HCT116 (cell line): Measurements from ENCODE around the gene ZP1. TPM values are rescaled to one million over a fixed set of nuclear protein-coding genes. Genes with fewer than 3 reads are reported as not detected.

ENCODE experiments used
- ATAC-seq: fragments of 200-7000 bp; cut with Tn5 transposase; 2 replicates; pipeline ENCODE4 v1.9.1; 2020; ENCODE audit warnings: mild to moderate bottlenecking, moderate library complexity
- BruUV-seq: library from RNA; stranded (reverse); fragments of 400-500 nt; replicated peaks from 2 replicates; lab custom pipeline; 2021; lab: Mats Ljungman, UMichigan
- CTCF ChIA-PET: fragments of 300-600 bp; sonication (Branson Sonifier 250); formaldehyde crosslinking; loops from one replicate; lab custom pipeline; 2021; ENCODE audit warnings: antibody characterized with exemption; lab: Charles Lee
- POLR2A ChIA-PET: fragments of 300-600, 350-600 bp; sonication (Branson Sonifier 250); formaldehyde crosslinking; loops from one replicate; lab custom pipeline; 2021; ENCODE audit warnings: antibody characterized with exemption; lab: Charles Lee
- RAD21 ChIA-PET, 2 experiments: fragments of 300-600 bp; sonication (Branson Sonifier 250); formaldehyde crosslinking; loops; one replicate each; lab custom pipeline; 2023; ENCODE audit warnings: low total read pairs in 2 of 2; ENCODE audit not compliant: uncharacterized antibody in 2 of 2, unreplicated experiment in 2 of 2, low non-redundant PET in 1 of 2; lab: Charles Lee
- DNase-seq: peaks from one replicate; pipeline ENCODE4 v3.0.0-alpha.2; 2010; ENCODE audit warnings: low read depth, low spot score
- H2AFZ ChIP-seq: fragments of 200-600 bp; shearing (Covaris generic), sonication (generic); 2 replicates; pipeline ENCODE4 v1.6.1; 2017; ENCODE audit warnings: low read depth, mixed run types, mixed read lengths, antibody characterized with exemption, low read length; ENCODE audit not compliant: poor library complexity, severe bottlenecking
- H3K27ac ChIP-seq: 2 replicates; pipeline ENCODE4 v1.5.1; 2012; ENCODE audit warnings: low read depth, low read length
- H3K27me3 ChIP-seq: fragments of 200-600 bp; sonication (generic); 2 replicates; pipeline ENCODE4 v1.6.1; 2016; ENCODE audit warnings: mixed run types, low read length, mixed read lengths; ENCODE audit not compliant: insufficient read depth
- H3K36me3 ChIP-seq, 2 experiments: fragments of 200-500 bp in 1 of 2; fragments of 200-600 bp in 1 of 2; sonication (Bioruptor generic) in 1 of 2; sonication (generic) in 1 of 2; 2 replicates each; pipeline versions ENCODE4 v1.5.1 to v1.6.1; 2014 to 2016; ENCODE audit warnings: low read length in 2 of 2, inconsistent platforms in 1 of 2, mixed read lengths in 1 of 2, mixed run types in 1 of 2; ENCODE audit not compliant: insufficient read depth in 2 of 2, control insufficient read depth in 1 of 2
- H3K4me1 ChIP-seq, 2 experiments: fragments of 200-600 bp in 1 of 2; sonication (generic) in 1 of 2; 2 replicates each; pipeline versions ENCODE4 v1.5.1 to v1.6.1; 2012 to 2017; ENCODE audit warnings: low read length in 2 of 2, inconsistent platforms in 1 of 2, mild to moderate bottlenecking in 1 of 2, mixed read lengths in 1 of 2, mixed run types in 1 of 2, moderate library complexity in 1 of 2; ENCODE audit not compliant: insufficient read depth in 2 of 2, control insufficient read depth in 1 of 2
- H3K4me2 ChIP-seq: fragments of 200-600 bp; sonication (generic); 2 replicates; pipeline ENCODE4 v1.6.1; 2017; ENCODE audit warnings: mixed run types, low read length, mixed read lengths
- H3K4me3 ChIP-seq, 2 experiments: fragments of 200-600 bp in 1 of 2; sonication (generic) in 1 of 2; replicated peaks in 1 of 2; 2 replicates each; pipeline ENCODE4 v1.5.1; 2011 to 2016; ENCODE audit warnings: low read length in 2 of 2, control low read depth in 1 of 2, low read depth in 1 of 2, mild to moderate bottlenecking in 1 of 2, mixed read lengths in 1 of 2, mixed run types in 1 of 2
- H3K79me2 ChIP-seq: fragments of 200-600 bp; sonication (generic); 2 replicates; pipeline ENCODE4 v1.6.1; 2017; ENCODE audit warnings: mild to moderate bottlenecking, mixed run types, low read length, moderate library complexity, mixed read lengths; ENCODE audit not compliant: insufficient read depth
- H3K9ac ChIP-seq: fragments of 200-600 bp; sonication (generic); 2 replicates; pipeline ENCODE4 v1.6.1; 2016; ENCODE audit warnings: low read length, mixed read lengths
- H3K9me2 ChIP-seq: fragments of 200-600 bp; sonication (generic), shearing (Covaris generic); 2 replicates; pipeline ENCODE4 v1.6.1; 2017; ENCODE audit warnings: mixed run types, mild to moderate bottlenecking, moderate library complexity; ENCODE audit not compliant: insufficient read depth
- H3K9me3 ChIP-seq, 2 experiments: fragments of 200-500 bp in 1 of 2; fragments of 200-600 bp in 1 of 2; sonication (Bioruptor generic) in 1 of 2; sonication (generic) in 1 of 2; 2 replicates each; pipeline ENCODE4 v1.6.1; 2014 to 2017; ENCODE audit warnings: low read length in 2 of 2, mixed read lengths in 2 of 2, inconsistent platforms in 1 of 2, low read depth in 1 of 2, mild to moderate bottlenecking in 1 of 2, mixed run types in 1 of 2, moderate library complexity in 1 of 2; ENCODE audit not compliant: control insufficient read depth in 1 of 2, insufficient read depth in 1 of 2
- H4K20me1 ChIP-seq: fragments of 200-600 bp; sonication (generic), shearing (Covaris generic); 2 replicates; pipeline ENCODE4 v1.6.1; 2017; ENCODE audit warnings: mixed run types, mild to moderate bottlenecking, moderate library complexity; ENCODE audit not compliant: insufficient read depth
- CBX3 ChIP-seq: IDR thresholded peaks from 2 replicates; pipeline ENCODE4 v1.6.1; 2012; ENCODE audit warnings: low read depth
- POLR2A ChIP-seq: IDR thresholded peaks from 2 replicates; pipeline ENCODE4 v1.7.0; 2011; ENCODE audit warnings: borderline replicate concordance; ENCODE audit not compliant: insufficient read depth, insufficient read length; ENCODE audit errors: extremely low read depth
- SIN3A ChIP-seq: IDR thresholded peaks from 2 replicates; pipeline ENCODE4 v1.6.1; 2012; ENCODE audit warnings: low read depth
- SP1 ChIP-seq: IDR thresholded peaks from 2 replicates; pipeline ENCODE4 v1.6.1; 2012; ENCODE audit warnings: low read depth
- YY1 ChIP-seq: IDR thresholded peaks from 2 replicates; pipeline ENCODE4 v1.6.1; 2011; ENCODE audit warnings: low read length, low read depth, moderate library complexity, mild to moderate bottlenecking; ENCODE audit not compliant: insufficient replicate concordance; ENCODE audit errors: extremely low read depth
- ZFX ChIP-seq: fragments of 450-650 bp; IDR thresholded peaks from 2 replicates; pipeline ENCODE4 v1.6.1; 2017
- intact Hi-C: fragments of 100-400 bp; cut with micrococcal nuclease; formaldehyde crosslinking; loops from 2 replicates; pipeline ENCODE4 v1.10.0; 2022
- total RNA-seq: library from RNA; stranded (reverse); gene quantifications from one replicate; pipeline ENCODE4 v1.2.1, GENCODE V29; 2021; ENCODE audit not compliant: unreplicated experiment
- TF ChIP-seq, protein P1 (sequence below): IDR thresholded peaks from 2 replicates; pipeline ENCODE4 v1.6.1; 2012

ZP1 gene
- total RNA-seq, 1 experiment from 2014 or later, result not detected

GRCh38 chr11:60912851-60913528 is 45.6 kb downstream of the ZP1 start:
- peak overlapping the region; percentile 73 for H3K9ac ChIP-seq
- ATAC-seq, result no peak

GRCh38 chr11:60913793-60914632 is 46.7 kb downstream of the ZP1 start, which contains the start of gene TMEM109:
TMEM109 (plus strand) TSS chr11:60914158; CDS start chr11:60919694, 5,536 bp downstream.
- peaks cover 48% of the 10 kb centered on the region for H3K79me2 ChIP-seq
- TF ChIP-seq ZFX, result peak; percentile 83
- peak; percentile 88 for TF ChIP-seq CBX3
- peak; percentile 44 for TF ChIP-seq POLR2A
- TF ChIP-seq, protein P1, sequence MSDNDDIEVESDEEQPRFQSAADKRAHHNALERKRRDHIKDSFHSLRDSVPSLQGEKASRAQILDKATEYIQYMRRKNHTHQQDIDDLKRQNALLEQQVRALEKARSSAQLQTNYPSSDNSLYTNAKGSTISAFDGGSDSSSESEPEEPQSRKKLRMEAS, result peak; percentile 98
- TF ChIP-seq SP1, result no peak
- TF ChIP-seq SIN3A, result no peak
- H3K4me2 ChIP-seq, result peak within 1 kb of the TSS; percentile 89
- H3K9me2 ChIP-seq, result no peaks in the 10 kb centered on the region
- DNase-seq (peak; percentile 73), ATAC-seq (peak; percentile 77)
- POLR2A ChIA-PET, result interaction anchor here (0.7 to 1.2 kb wide), 3 partner anchors 9 to 448 kb away, joined by 3 to 6 read pairs (median 3); partner anchors contain the start of gene CYB561A3
- H3K27me3 ChIP-seq, result no peaks in the 10 kb centered on the region
- H3K4me3 ChIP-seq, result peak within 1 kb of the TSS; percentile 61 to 67
- BruUV-seq, result no TSS peak
- CTCF ChIA-PET, result interaction anchor here (0.6 to 1.7 kb wide), 6 partner anchors 10 to 216 kb away, joined by 3 to 16 read pairs (median 4); no protein-coding TSS in a partner anchor
- H3K4me1 ChIP-seq, result peaks cover 23 to 60% of the 10 kb centered on the region in 2 experiments
- peaks cover 0 to 3% of the 10 kb centered on the region in 2 experiments; a peak in 1 of 4 replicates for H3K36me3 ChIP-seq
- RAD21 ChIA-PET, result no interaction called here
- peak within 1 kb of the TSS; percentile 61 for H3K27ac ChIP-seq
- H4K20me1 ChIP-seq, result no peaks in the 10 kb centered on the region; the same call in 1 of the 2 replicates
- peak within 1 kb of the TSS; percentile 79 for H2AFZ ChIP-seq
- intact Hi-C loops, result loop anchor here (10.0 kb wide), 1 partner anchor 271 kb away; no protein-coding TSS in a partner anchor
- no peaks in the 10 kb centered on the region for H3K9me3 ChIP-seq
- peak within 1 kb of the TSS; percentile 73 for H3K9ac ChIP-seq

More at GRCh38 chr11:60912851-60913528, 45.6 kb downstream of the ZP1 start:
- RAD21 ChIA-PET, result no interaction called here
- Histone ChIP-seq H3K9me3 (no peaks in the 10 kb centered on the region), H3K4me2 (peak overlapping the region; percentile 89), H3K27me3 (no peaks in the 10 kb centered on the region)
- TF ChIP-seq SIN3A (no peak), YY1 (no peak), CBX3 (no peak)
- TF ChIP-seq, protein P1, result no peak
- TF ChIP-seq, all 23 proteins: peak for 0
- H4K20me1 ChIP-seq, result no peaks in the 10 kb centered on the region
- no peaks in the 10 kb centered on the region for H3K9me2 ChIP-seq
- peaks cover 38% of the 10 kb centered on the region for H3K79me2 ChIP-seq
- POLR2A ChIA-PET, result interaction anchor here (0.9 to 1.2 kb wide), 2 partner anchors 10 to 82 kb away, joined by 3 to 6 read pairs; no protein-coding TSS in a partner anchor
- peak overlapping the region; percentile 61; the same call in 1 of the 2 replicates for H3K27ac ChIP-seq
- no TSS peak for BruUV-seq
- no peak for DNase-seq
- H3K4me1 ChIP-seq, result peaks cover 18 to 49% of the 10 kb centered on the region in 2 experiments
- H3K4me3 ChIP-seq, result peak overlapping the region; percentile 61 to 67
- CTCF ChIA-PET, result interaction anchor here (0.8 to 1.2 kb wide), 3 partner anchors 11 to 25 kb away, joined by 3 to 16 read pairs (median 5); no protein-coding TSS in a partner anchor
- peaks cover 0 to 3% of the 10 kb centered on the region in 2 experiments; a peak in 1 of 4 replicates for H3K36me3 ChIP-seq
- peak overlapping the region; percentile 79 for H2AFZ ChIP-seq
- intact Hi-C loops, result loop anchor here (10.0 kb wide), 1 partner anchor 272 kb away; no protein-coding TSS in a partner anchor
